NOMO-1 treated with dmso at 0.1 percent for 144 hours (cell line): Measurements from ENCODE around the gene PRICKLE1.

Experiments
- DNase-seq: peaks from one replicate; lab custom pipeline; 2025; ENCODE audit not compliant: unreplicated experiment; lab: John Stamatoyannopoulos, UW

The PRICKLE1 gene

GRCh38 chr12:42462486-42462885 lies 127.1 kb downstream of the PRICKLE1 start:
- no peak for DNase-seq

GRCh38 chr12:42459336-42459847 lies 130.2 kb downstream of the PRICKLE1 start:
- no peak for DNase-seq

DNA sequence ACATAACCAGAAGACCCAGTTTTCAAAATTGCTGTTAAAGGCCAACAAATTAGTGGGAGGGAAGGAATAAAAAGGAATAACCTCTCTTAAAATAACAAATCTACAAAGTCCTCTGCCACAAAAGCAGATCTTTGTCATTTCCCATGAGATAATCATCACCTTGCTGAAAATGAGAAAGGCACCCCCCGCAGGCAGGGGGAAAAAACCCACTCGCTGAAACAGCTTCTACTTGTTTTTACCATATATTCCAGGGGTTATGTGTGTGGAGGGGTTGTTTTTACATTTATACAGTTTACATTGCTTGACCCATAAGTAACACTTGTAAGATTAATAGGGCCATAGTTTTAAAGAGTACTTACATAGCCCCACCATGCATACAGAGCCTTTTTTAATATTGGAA lies 131.0 kb downstream of the PRICKLE1 start:
- no peak for DNase-seq

DNA sequence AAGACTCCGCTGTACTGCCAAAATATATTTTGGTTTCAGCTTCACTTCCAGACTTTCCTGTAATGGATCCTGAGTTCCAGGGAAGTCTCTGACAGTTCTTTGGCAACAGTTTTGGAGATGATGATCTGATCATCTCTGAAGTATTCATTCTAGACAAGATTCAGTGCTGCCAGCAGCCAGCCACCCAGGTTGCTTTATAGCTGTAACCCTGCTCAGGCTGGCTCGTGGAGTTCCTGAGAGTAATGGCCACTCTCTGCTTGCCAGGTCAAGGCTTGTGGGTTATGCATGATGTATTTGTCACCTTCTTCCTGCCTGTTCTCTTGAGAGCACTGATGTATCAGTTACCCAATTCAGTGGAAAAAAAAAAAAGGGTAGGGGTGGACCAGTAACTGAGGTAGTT lies 139.3 kb downstream of the PRICKLE1 start:
- no peak for DNase-seq

- DNase-seq, result no peak
These were observed 140.7 kb downstream of the PRICKLE1 start for GRCh38 chr12:42448841-42449240.

- no peak for DNase-seq
These were observed 142.2 kb downstream of the PRICKLE1 start for GRCh38 chr12:42447371-42447786.

DNA sequence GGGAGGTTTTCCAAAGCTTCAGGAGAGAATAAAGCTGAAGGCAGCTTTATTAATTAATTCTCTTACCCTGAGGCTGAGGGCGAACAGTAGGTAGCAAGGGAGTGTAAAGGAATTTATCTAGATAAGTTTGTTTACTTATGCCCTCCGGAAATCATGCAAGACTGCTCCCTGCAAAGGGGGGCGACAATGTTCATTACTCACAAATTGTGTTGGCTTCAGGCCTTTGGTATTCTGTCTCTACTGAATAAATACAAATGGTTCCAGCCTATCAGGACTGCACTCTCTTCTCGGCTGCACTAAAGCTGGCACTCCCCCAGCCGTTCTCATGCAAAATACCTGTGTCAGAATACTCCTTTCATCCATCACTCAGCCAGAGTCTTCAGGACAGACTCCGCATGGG lies 142.8 kb downstream of the PRICKLE1 start:
- DNase-seq, result no peak

- no peak for DNase-seq
These were observed 143.7 kb downstream of the PRICKLE1 start for GRCh38 chr12:42445891-42446290.

- no peak for DNase-seq
These were observed 145.2 kb downstream of the PRICKLE1 start for GRCh38 chr12:42444192-42444943.

DNA sequence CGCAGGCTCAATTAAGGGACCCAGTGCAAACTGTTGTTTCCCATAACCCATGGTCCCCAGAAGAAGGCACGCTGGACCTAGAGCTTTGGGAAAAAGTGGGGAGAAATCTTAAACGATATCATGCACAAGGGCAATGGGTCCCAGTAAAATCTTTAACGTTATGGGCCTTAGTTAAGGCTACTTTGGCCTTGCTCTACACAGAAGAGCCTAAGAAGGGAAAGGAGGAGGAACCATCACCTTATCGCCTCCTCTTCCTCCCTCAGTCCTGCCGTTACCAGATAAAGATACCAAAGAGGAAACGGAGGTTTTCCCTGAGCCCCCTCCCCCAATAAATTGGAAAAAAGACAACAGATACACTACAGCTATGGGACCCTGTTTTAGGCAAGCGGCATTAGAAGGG lies 146.7 kb downstream of the PRICKLE1 start:
- no peak for DNase-seq

DNA sequence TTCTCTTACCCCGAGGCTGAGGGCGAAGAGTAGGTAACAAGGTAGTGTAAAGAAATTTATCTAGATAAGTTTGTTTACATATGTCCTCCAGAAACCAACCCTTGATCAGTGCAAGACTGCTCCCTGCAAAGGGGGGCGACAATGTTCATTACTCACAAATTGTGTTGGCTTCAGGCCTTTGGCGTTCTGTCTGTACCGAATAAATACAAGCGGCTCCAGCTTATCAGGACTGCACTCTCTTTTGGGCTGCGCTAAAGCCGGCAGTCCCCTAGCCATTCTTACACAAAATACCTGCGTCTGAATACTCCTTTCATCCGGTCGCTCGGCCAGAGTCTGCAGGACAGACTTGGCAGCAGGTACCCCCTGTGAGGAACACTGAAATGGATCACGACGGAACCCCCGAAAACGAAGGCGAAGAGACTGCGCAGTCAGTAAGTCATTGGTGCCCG lies 147.2 kb downstream of the PRICKLE1 start:
- no peak for DNase-seq

DNA sequence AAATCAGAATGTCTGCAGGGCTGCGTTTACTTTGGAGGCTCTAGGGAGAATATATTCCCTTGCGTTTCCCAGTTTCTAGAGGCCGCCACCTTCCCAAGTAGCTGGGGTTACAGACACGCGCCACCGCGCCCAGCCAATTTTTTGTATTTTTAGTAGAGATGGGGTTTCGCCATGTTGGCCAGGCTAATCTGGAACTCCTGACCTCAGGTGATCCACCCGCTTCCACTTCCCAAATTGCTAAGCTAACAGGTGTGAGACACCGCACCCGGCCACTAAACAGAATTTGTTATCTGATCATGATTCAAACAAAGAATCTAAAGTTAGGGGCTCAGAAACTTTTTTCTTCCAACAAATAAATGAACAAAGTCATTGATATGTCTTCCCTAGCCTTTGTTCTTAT lies 148.9 kb downstream of the PRICKLE1 start:
- no peak for DNase-seq

DNA sequence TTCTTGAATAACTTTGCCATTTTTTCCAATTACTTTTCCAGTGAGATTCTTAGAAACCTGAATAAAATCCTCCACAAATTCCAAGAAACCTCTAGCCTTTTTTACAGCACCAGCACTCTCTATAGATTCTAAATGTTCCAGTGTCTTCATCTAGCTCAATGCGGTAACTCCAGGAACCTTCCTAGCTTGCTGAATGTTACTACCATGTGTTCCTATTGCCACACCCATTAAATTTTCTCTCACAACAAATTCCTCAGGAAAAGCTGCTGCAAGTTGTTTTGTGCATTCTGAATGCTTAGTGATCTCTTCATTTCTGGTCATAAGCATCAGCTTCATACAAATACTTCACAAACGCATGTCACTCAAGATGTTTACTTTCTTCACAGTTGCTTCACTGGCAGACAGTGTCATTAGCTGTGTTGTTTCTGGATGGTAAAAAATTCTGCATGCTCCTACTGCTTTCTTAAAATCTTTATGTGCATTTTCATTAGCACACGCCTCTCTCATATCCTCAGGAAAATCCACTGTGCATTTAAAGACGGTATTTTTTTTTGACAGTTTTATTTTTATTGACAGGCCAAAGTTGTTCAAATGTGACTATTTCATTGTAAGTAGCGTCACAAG lies 156.9 kb downstream of the PRICKLE1 start:
- DNase-seq, result no peak

GRCh38 chr12:42428850-42429249 lies 160.7 kb downstream of the PRICKLE1 start:
- DNase-seq, result no peak

- no peak for DNase-seq
These were observed 162.8 kb downstream of the PRICKLE1 start for GRCh38 chr12:42426746-42427145.

DNA sequence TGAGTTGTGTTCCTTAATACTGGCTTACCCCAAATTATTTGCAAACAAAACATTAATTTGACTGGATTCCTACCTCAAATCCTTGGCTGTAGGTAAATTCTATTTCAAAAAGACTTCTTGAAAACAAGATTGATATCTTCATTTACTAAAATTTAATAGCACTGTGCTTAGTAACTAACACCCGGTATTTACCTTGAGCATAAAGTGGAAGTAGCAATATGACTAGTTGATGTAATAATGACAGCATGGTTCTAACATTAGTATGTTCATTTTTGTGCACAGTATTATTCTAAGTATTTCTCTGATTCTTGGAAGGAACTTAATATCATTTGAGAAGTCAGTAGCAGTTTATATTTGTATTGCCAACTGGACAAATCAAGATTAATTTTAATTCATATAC lies 166.8 kb downstream of the PRICKLE1 start:
- DNase-seq, result no peak

GRCh38 chr12:42421844-42422779 lies 167.4 kb downstream of the PRICKLE1 start:
- no peak for DNase-seq

DNA sequence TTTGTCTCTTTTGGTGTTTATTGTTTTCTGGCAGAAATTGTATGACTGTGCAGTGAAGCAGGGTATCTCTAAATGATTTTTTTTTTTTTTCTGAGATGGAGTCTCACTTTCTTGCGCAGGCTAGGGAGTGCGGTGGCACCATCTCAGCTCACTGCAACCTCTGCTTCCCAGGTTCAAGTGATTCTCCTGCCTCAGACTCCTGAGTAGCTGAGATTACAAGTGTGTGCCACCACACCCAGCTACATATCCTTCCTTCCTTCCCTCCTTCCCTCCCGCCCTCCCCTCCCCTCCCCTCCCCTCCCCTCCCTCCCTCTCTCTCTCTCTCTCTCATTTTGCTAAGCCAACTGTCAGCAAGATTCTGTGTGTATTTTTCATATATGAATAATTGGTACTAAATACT lies 169.2 kb downstream of the PRICKLE1 start:
- no peak for DNase-seq

GRCh38 chr12:42410340-42410739 lies 179.2 kb downstream of the PRICKLE1 start:
- no peak for DNase-seq

GRCh38 chr12:42409471-42409870 lies 180.1 kb downstream of the PRICKLE1 start:
- DNase-seq, result no peak

GRCh38 chr12:42407306-42407705 lies 182.2 kb downstream of the PRICKLE1 start:
- DNase-seq, result no peak
